Measurements from ENCODE around the gene C17orf75.
"Not testable (repeated sequence)": the region's sequence is repeated elsewhere in the genome, so short reads cannot be mapped to it uniquely, and the experiment has no call there.

The C17orf75 gene, protein sequence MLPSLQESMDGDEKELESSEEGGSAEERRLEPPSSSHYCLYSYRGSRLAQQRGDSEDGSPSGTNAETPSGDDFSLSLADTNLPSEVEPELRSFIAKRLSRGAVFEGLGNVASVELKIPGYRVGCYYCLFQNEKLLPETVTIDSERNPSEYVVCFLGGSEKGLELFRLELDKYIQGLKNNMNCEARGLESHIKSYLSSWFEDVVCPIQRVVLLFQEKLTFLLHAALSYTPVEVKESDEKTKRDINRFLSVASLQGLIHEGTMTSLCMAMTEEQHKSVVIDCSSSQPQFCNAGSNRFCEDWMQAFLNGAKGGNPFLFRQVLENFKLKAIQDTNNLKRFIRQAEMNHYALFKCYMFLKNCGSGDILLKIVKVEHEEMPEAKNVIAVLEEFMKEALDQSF

DNA sequence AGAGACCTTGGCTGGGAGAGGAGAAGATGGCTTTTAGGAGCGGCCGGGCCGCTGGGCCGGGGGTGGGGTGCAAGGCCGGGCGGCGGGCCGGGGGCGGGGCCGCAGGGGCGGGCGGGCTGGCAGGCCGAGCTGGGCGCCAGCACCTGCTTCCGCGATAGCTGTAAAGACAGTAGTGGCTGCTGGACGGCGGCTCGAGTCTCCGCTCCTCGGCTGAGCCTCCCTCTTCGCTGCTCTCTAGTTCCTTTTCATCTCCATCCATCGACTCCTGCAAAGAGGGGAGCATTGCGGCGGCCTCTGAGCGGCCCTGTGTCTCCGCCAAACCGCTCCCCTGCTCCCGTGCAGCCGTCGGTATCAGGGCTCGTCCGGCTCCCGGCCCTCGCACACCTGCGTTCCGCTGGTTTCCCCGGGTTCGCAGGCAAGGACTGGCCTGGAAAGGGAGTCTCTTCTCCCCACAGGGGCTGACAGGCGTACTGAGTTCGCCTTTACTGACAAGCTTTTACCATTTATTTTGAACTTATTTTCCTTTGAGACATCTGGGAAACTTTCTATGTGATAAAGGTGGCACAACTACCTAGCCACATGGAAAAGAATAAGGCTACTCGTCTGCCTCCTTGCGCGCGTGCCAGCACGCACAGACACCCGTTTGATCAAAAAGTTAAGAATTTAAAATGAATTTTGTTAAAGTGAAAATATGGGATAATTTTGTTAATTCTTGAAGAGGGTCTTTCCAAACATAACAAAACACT is at the start of gene C17orf75:
TSS of gene C17orf75 (minus strand) at position 317 of the 746 bp plus-strand sequence. CDS start at position 283, 34 bp downstream.
- DNase-seq: peak; percentile 71 to 98 (median 82)
- intact Hi-C loops (cut with DNase I): loop anchor here (5.0 kb wide), 1 partner anchor 100 kb away; the partner anchor contains the start of gene PSMD11

DNA sequence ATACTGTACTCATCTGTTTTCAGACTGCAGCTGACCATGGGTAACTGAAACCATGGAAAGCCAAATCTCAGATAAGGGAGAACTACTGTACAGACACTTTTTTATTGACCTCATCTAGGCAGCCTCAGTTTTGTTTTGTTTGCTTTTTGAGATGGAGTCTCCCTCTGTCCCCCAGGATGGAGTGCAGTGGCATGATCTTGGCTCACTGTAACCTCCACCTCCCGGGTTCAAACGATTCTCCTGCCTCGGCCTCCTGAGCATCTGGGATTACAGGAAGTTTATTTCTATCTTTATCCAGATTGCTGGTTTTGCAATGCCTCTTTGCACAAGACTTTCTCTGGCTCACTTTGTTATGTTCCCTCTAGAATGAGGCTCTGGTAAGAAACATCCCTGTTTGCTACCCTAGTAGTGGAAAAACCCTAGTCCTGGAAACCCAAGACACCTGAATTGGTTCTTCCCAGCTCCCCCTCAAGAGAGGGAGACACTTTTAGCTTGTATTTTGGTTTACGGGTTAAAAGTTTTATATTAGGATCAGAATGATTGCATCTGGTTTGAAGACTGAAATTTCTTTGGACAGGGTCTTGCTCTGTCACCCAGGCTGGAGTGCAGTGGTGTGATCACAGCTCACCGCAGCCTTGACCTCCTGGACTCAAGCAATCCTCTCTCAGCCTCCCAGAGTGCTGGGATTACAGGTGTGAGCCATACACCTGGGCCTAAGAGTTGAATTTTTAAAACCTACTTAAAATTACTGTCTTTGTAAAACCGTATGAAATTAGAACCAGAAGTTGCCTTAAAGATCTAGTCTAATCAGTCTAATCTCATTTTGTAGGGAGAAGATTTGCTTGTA is 46.9 kb upstream of the C17orf75 start:
- intact Hi-C loops (cut with DNase I): no loop called here
- DNase-seq: no peak

DNA sequence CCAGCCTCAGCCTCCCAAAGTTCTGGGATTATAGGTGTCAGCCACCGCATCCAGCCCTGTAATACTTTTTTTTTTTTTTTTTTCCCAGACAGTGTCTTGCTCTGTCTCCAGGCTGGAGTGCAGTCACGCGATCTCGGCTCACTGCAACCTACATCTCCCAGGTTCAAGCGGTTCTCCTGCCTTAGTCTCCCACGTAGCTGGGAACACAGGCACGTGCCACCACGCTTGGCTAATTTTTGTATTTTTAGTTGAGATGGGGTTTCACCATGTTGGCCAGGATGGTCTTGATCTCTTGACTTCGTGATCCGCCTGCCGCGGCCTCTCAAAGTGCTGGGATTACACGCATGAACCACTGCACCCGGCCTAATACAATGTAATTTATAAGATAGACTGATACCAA is 46.2 kb upstream of the C17orf75 start:
- DNase-seq; intact Hi-C loops (cut with DNase I): not testable (repeated sequence)

DNA sequence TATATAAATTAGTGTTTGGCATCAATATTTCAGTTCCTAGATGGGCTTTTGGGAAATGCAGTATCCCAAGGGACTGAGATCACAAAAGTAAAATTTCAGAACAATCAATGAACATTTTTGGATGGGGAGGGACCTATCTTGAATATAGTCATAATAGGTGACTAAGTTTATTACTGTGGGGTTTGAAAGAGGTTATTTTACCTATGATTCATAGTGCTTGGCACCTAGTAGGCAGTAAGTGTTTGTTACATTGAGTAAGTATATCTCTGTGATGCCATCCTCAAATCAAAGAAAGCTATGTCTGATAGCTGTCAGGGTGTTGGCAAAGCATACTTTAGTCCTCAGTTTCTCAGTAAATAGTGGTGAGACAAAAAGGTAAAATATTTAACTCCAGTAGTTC is 44.9 kb upstream of the C17orf75 start:
- intact Hi-C loops (cut with DNase I): no loop called here
- DNase-seq: no peak

DNA sequence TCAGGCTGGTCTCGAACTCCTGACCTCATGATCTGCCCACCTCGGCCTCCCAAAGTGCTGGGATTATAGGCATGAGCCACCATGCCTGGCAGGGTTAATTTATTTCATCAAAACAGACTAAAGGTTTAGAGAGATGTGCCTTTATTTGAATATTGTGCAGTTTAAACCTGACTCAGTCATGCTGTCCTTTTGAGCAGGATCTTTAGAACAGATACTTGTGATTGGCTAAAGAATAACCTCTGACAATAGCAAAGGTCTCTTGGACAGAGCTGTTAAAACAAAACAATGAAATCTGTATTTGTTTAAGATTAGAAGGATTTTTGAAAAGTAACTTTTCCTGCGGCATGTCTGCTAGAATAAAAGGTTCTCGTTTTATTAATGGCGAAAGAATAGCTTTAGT is 44.0 kb upstream of the C17orf75 start:
- intact Hi-C loops (cut with DNase I): no loop called here
- DNase-seq: no peak

DNA sequence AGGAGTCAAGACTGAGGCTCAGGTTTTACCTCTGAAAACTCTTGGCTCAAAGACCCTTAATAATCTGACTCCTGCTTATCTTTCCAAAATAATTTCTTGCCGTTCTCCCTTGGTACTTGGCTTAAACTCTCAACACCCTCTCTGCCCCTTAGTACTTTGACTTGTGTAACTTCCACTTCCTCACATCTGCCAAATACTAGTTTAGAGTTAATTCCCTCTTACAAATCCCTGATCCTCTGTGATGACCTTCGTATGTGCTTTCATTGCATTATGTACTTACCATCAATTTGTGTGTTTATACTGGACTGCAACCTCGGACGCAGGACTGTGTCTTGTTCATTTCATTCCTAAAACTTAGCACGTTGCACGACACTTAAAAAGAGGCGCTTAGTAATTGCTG is 43.1 kb upstream of the C17orf75 start:
- intact Hi-C loops (cut with DNase I): no loop called here
- DNase-seq: no peak

DNA sequence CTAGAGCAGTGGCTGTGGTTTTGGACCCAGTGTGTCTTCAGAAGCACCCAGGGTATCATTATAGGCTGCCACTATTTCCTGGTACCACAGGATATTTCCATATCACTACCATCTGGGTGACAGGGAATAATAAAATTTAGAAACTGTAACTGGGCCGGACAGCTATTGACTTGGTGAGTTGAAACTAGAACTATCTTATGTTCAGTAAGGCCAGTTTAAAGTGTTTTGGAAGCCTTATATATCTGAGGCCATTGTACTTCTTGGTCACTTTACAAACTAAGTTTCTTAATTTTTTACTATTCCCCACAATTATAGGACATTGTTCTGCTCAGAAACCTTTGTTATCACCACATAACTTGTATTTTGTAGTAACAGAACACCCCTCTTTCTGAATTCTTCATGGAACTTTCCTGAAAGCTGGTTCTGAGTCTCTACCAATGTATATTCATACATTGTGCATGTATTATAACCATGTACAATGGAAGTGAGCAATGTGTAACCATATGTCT is 42.0 kb upstream of the C17orf75 start:
- intact Hi-C loops (cut with DNase I): no loop called here
- DNase-seq: no peak

DNA sequence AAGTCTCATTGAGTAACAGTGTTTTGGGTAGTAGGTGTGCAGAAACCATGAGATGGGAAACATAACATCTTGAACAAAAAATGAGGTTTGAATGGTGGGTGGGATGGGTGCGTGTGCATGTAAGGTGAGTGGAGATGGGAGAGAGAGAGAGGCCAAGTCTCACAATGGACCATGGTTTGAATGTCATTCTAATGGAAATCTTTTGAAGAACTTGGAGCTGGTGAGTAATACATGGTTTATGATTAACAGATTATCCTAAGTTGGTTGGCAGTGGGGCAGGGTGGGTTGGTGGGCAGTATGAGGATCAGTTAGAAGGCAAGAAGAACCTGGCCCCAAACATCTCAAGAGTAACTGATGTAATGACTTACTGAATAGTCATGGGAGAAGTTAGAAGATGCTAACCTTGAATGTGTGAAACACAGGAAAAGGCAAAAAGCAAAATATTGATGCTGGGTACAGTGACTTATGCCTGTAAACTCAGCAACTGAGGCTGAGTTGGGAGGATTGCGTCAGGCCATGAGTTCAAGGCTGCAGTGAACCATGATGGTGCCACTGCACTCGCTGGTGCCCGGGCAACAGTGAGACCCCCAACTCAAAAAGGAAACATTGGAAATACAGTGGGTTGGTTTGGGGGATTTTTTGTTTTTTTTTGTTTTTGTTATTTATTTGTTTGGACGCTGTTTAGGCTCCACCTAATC is 40.7 kb upstream of the C17orf75 start:
- DNase-seq: no peak
- intact Hi-C loops (cut with DNase I): no loop called here

DNA sequence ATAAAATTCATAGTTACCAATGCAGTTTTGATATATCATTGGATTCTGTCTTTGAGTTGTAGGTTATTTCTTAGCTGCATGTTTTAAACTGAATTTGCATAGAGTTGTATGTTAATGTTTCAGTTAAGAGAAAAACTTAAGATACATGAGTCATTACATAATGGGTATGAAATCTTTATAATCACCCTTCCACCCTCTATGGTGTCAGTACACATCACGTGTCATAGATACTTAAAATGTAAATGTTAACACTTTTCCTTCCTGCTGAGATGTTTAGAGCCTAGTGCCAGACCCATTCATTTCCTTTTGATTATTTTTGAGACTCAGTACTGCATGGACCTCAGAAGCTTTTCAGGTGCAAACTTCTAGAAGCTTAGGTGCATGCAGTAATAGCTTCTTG is 28.5 kb upstream of the C17orf75 start:
- intact Hi-C loops (cut with DNase I): no loop called here
- no peak for DNase-seq

DNA sequence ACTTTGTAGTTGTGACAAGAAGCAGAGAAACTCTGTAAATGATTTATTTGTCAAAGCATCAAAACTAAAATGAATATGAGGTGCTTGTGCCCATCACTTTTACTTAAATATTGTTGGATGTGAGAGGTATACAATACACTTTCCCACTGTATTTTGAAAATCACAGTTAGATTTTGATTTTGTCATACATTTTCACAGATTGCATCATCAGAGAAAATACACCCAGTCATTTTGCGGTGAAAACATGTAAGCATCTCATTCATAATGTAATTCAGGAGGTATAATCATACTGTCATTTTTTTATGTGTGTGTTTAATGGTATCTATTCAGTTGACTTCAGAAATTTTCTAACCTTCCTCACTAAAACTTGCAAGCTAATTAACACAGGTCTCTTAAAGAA is 19.3 kb upstream of the C17orf75 start:
- intact Hi-C loops (cut with DNase I): no loop called here
- DNase-seq: no peak

DNA sequence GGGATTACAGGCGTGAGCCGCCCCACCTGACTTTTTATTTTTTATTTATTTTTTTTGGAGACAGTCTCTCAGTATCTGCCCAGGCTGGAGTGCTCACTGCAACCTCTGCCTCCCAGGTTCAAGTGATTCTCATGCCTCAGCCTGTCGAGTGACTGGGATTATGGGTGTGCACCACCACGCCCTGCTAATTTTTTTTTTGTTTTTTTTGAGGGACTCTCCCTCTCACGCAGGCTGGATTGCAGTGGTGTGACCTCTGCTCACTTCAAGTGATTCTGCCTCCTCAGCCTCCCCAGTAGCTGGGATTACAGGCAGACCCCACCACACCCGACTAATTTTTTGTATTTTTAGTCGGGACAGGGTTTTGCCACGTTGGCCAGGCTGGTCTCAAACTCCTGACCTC is 15.6 kb upstream of the C17orf75 start:
- no peak for DNase-seq
- intact Hi-C loops (cut with DNase I): no loop called here

DNA sequence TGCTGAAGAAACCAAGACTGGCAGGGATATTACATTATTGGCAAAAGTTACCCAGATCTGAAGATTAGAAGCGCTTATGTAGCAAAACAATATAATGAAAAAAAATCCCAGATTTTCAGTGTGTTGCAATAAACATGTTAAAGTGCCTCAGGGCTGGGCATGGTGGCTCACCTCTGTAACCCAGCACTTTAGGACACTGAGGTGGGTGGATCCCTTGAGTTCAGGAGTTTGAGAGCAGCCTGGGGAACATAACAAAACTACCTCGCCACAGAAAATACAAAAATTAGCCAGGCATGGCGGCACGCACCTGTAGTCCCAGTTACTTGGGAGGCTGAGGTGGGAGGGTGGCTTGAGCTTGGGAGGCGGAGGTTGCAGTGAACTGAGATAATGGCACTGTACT is 14.8 kb upstream of the C17orf75 start:
- DNase-seq: no peak
- intact Hi-C loops (cut with DNase I): no loop called here

DNA sequence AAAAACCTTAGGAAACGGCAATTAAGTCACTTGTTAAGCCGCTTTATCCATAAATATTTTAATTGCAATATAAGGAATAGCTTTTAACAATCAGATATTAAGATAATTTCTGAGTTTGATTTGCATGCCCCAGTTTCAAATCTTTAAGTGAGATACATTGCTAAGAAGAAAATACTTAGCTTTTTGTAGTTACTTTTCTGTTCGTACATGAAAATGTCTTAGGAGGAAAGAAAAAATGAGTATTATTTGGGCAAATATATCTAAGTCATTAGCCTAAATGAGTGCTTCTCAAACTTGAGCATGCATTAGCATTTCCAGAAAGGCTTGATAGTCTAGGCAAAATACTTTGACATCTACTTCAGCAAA is 14.4 kb upstream of the C17orf75 start:
- no peak for DNase-seq
- intact Hi-C loops (cut with DNase I): no loop called here

DNA sequence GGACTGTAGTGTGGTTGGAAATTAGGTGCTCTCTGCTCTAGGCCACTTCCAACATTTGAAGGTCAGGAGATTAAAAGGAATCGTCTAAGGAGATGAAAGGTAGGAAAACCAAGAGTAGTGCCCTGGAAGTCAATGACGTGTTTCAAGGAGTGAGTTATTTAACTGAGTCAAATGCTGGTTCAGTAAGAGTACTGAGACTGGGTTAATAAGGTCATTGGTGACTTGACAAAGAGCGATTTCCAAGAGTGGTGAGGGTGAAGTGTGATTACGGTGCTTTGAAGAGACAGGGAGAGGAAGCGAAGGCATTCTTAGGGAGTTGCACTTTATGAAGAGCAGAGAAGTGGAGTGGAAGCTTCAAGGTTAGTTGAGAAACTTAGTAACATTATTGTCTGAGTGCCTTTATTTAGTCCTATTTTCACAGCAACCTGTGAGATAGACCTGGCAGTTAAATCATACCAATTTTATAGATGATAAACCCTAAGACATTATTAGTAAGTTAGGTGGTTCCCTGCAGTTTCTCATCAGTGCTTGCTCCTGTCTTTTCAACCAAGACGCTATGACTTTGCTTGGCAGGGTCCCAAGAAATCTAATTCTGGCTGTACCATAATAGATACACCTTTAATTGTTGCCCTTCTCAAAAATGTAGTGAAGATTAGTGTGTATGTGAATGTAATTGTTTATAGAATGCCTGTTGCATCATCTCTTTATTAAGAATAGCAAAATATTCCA is 13.8 kb upstream of the C17orf75 start:
- no peak for DNase-seq
- intact Hi-C loops (cut with DNase I): no loop called here

DNA sequence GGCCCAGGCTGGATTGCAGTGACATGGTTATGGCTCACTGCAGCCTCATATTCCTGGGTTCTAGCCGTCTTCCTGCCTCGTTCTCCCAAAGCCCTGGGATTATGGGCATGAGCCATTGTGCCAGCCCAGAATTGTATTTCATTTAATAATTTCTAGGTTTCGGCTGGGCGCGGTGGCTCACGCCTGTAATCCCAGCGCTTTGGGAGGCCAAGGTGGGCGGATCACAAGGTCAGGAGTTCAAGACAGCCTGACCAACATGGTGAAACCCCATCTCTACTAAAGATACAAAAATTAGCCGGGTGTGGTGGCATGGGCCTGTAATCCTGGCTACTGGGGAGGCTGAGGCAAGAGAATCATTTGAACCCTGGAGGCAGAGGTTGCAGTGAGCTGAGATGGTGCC is 10.8 kb upstream of the C17orf75 start:
- intact Hi-C loops (cut with DNase I); DNase-seq: not testable (repeated sequence)

DNA sequence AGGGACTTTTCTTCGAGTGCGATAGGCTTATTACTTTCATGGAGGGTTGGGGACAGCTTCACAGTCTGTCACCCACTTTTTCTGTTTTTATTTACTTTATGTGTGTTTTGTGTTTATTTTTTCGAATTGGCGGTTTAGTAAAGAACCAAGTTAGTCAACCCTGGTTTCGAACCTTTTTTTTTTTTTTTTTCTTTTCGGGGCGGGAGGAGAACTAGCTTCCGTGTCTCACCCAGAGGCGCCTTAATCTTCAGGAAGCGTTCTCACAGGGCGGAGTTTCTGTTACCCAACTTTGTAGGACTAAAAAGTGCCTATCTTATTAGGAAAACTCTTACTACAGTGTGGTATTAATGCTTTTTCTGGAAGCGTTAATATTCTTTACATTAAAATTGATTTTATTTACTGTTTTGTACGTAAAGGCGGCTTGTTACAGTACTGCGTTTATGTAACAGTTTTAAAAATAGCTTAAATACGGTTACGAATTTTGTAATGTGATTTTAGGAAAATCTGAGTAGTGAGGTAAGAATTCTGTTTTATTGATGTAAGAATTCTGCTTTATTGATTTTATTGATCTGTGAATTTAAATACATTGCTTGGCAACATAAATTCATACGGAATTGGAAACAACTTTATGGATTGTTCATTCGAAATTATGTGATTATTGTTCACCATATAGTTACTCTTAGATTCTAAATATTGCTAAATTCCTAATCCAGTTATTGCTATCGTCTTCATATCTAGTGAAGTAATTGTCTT is 8.9 kb upstream of the C17orf75 start:
- no peak for DNase-seq
- intact Hi-C loops (cut with DNase I): no loop called here

DNA sequence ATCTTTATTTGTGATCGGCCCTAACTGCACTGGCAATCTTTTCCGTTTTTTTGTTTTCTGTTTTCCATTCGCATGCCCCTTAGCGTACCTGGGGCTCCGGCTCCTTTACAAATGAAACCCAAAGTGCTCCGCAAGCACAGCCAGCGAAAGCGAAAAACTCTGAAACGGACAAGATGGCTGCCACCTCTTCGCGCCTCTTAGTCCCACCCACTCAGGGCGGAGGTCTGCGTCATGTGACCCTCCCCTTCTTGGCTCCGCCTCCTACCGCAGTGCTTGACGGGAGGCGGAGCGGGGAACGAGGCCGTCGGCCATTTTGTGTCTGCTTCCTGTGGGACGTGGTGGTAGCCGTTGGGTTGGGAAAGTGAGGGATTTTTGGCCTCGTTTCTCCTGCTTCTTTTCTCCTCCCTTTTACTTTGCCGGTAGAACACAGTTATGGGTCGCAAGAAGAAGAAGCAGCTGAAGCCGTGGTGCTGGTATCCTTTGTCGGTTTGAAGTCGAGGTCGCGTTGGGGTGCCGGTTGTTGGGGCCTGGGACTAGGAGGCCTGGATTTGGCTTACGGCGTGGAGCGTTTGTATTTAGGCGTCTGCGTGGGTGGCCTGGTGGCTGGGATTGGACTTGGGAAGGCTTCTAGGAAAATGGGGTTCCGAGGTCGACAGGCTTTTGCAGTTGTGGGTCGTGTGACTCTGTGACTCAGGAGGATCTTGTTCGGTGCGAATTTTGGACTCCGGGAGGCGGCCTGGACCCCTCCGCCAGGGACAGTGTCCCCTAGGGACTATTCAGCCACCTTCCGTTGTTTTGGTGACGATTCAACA is 8.1 kb upstream of the C17orf75 start, which contains the start of gene ZNF207:
TSS of gene ZNF207 (plus strand) at position 304 of the 812 bp plus-strand sequence. CDS start at position 433, 129 bp downstream.
- DNase-seq: peak; percentile 88 to 99 (median 93)
- intact Hi-C loops (cut with DNase I): no loop called here

DNA sequence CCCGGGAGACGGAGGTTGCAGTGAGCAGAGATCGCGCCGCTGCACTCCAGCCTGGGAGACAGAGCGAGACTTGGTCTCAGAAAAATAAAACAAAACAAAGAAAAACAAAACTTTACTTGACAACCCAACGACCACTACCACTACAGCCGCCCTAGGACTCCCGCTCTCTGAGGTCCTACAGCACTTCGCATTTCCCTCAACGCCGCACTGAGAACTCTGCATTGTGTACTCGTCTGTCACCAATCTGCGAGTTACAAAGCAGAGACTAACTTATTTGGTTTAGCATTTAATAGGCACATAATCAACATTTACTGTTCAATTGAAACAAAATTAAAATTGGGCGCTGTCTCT is 7.5 kb upstream of the C17orf75 start:
- intact Hi-C loops (cut with DNase I): no loop called here
- DNase-seq: peak in 3 of 10 donors; percentile 17 to 24 (median 24)
